ENCODE data around the gene SDK1.

Gene SDK1

GRCh38 chr7:4143006-4143405 is 842.0 kb downstream of the SDK1 start:
- no peak for DNase-seq
- H3K9me3 ChIP-seq (ENCODE audit: severe bottlenecking), result no peaks in the 10 kb centered on the region
- H3K36me3 ChIP-seq, result no peaks in the 10 kb centered on the region
- no peak overlapping the region for H3K27ac ChIP-seq
- no peak overlapping the region for H3K4me3 ChIP-seq (ENCODE audit: low read depth, low read length)
- H3K27me3 ChIP-seq (ENCODE audit: insufficient read depth, low read depth, severe bottlenecking), result no peaks in the 10 kb centered on the region
- TF ChIP-seq CTCF (IDR thresholded peaks at IDR 0.05; ENCODE audit: low read depth, low read length), result no peak

GRCh38 chr7:4143511-4144171 is 842.6 kb downstream of the SDK1 start:
- Histone ChIP-seq H3K27ac (no peak overlapping the region), H3K4me3 (ENCODE audit: low read depth, low read length) (no peak overlapping the region), H3K36me3 (no peaks in the 10 kb centered on the region), H3K27me3 (ENCODE audit: insufficient read depth, low read depth, severe bottlenecking) (no peaks in the 10 kb centered on the region), H3K9me3 (ENCODE audit: severe bottlenecking) (no peaks in the 10 kb centered on the region)
- DNase-seq, result no peak
- no peak for TF ChIP-seq CTCF (IDR thresholded peaks at IDR 0.05; ENCODE audit: low read depth, low read length)

- no peaks in the 10 kb centered on the region for H3K27me3 ChIP-seq (ENCODE audit: insufficient read depth, low read depth, severe bottlenecking)
- no peak for DNase-seq
- no peaks in the 10 kb centered on the region; the same call in 1 of the 2 replicates for H3K36me3 ChIP-seq
- H3K27ac ChIP-seq, result no peak overlapping the region
- TF ChIP-seq CTCF (IDR thresholded peaks at IDR 0.05; ENCODE audit: low read depth, low read length), result no peak
- H3K9me3 ChIP-seq (ENCODE audit: severe bottlenecking), result no peaks in the 10 kb centered on the region
- H3K4me3 ChIP-seq (ENCODE audit: low read depth, low read length), result no peak overlapping the region; the same call in 1 of the 2 replicates
Observed at GRCh38 chr7:4144172-4144701, 843.2 kb downstream of the SDK1 start.

- H3K27ac ChIP-seq, result peak overlapping the region; percentile 29; the same call in 1 of the 2 replicates
Observed at GRCh38 chr7:4144811-4145510, 843.9 kb downstream of the SDK1 start.

GRCh38 chr7:4145576-4145975 is 844.5 kb downstream of the SDK1 start:
- no peak overlapping the region for H3K4me3 ChIP-seq (ENCODE audit: low read depth, low read length)
- H3K36me3 ChIP-seq, result no peaks in the 10 kb centered on the region; the same call in 1 of the 2 replicates
- H3K27me3 ChIP-seq (ENCODE audit: insufficient read depth, low read depth, severe bottlenecking), result no peaks in the 10 kb centered on the region
- no peak for DNase-seq
- H3K9me3 ChIP-seq (ENCODE audit: severe bottlenecking), result no peaks in the 10 kb centered on the region
- peak overlapping the region; percentile 29; the same call in 1 of the 2 replicates for H3K27ac ChIP-seq
- TF ChIP-seq CTCF (IDR thresholded peaks at IDR 0.05; ENCODE audit: low read depth, low read length), result no peak

More at GRCh38 chr7:4144811-4145510, 843.9 kb downstream of the SDK1 start:
- peak; percentile 70 for DNase-seq
- TF ChIP-seq CTCF (IDR thresholded peaks at IDR 0.05; ENCODE audit: low read depth, low read length), result no peak
- Histone ChIP-seq H3K36me3 (no peaks in the 10 kb centered on the region; the same call in 1 of the 2 replicates), H3K27me3 (ENCODE audit: insufficient read depth, low read depth, severe bottlenecking) (no peaks in the 10 kb centered on the region), H3K4me3 (ENCODE audit: low read depth, low read length) (no peak overlapping the region; the same call in 1 of the 2 replicates), H3K9me3 (ENCODE audit: severe bottlenecking) (no peaks in the 10 kb centered on the region)
